Measurements from ENCODE around the gene NUP133.

DNA sequence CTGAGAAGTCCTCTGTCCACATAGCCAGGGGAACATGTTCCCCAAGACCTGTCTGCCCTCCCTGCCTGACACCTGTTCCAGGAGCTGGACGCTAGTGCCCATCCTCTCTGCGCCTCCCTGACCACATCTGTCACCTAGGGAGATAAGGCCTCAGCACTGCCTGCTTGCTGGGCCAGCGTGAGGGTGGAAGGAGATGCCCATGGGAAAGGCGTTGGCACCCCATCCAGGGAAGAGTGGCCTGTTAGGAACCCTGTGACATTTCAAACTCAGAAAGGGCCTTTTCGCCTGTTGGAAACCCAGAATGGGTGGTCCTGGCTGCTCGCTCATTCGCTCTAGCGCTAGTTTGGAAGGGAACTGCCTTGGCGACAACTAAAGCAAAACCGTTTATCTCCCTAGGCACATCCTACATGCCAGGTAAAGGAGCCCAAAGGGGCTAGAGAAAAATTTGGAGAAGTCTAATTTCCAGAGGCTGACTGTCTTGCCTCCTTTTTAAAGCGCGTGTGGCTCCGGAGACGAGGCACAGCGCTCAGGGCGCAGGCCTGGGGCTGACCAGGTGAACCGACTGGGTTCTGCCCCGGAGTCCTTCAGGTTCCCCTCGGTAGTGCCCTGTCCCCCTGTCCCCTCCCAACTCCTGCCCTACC, 74.7 kb downstream of the NUP133 start:
- TF ChIP-seq POLR2A (IDR thresholded peaks at IDR 0.05; ENCODE audit: low read depth, low read length) (no peak), POLR2AphosphoS5 (IDR thresholded peaks at IDR 0.05; ENCODE audit: low read depth, low read length) (no peak), SPI1 (IDR thresholded peaks at IDR 0.05; ENCODE audit: low read depth, low read length) (no peak), TAF1 (IDR thresholded peaks at IDR 0.05; ENCODE audit: low read depth, low read length) (no peak)

Measured in GM12891 (cell line).